GM23248 (cell line): ENCODE data around the gene DUSP15. TPM values are rescaled to one million over a fixed set of nuclear protein-coding genes. Genes with fewer than 3 reads are reported as not detected.
"Not testable (repeated sequence)": the region's sequence is repeated elsewhere in the genome, so short reads cannot be mapped to it uniquely, and the experiment has no call there.

Experiments used
- DNase-seq: peaks from one replicate; pipeline ENCODE4 v3.0.0-alpha.2; 2015
- H2AFZ ChIP-seq: fragments of 200-600 bp; sonication (generic); 2 replicates; pipeline ENCODE4 v1.6.1; 2016; ENCODE audit warnings: antibody characterized with exemption
- H3F3A ChIP-seq: fragments of 200-600 bp; sonication (generic); 2 replicates; pipeline ENCODE4 v1.6.1; 2016; ENCODE audit warnings: mild to moderate bottlenecking, antibody characterized with exemption, mixed run types; ENCODE audit not compliant: insufficient read depth
- H3K27ac ChIP-seq: fragments of 200-600 bp; sonication (generic); 2 replicates; pipeline ENCODE4 v1.5.1; 2016; ENCODE audit warnings: mild to moderate bottlenecking
- H3K27me3 ChIP-seq: fragments of 200-600 bp; sonication (generic); replicated peaks from 2 replicates; pipeline ENCODE4 v1.6.1; 2016; ENCODE audit warnings: mild to moderate bottlenecking; ENCODE audit not compliant: insufficient read depth
- H3K36me3 ChIP-seq: fragments of 200-600 bp; sonication (generic); 2 replicates; pipeline ENCODE4 v1.6.1; 2016; ENCODE audit warnings: low read depth, mild to moderate bottlenecking
- H3K4me1 ChIP-seq: fragments of 200-600 bp; sonication (generic); 2 replicates; pipeline ENCODE4 v1.6.1; 2016; ENCODE audit warnings: mild to moderate bottlenecking; ENCODE audit not compliant: insufficient read depth
- H3K4me2 ChIP-seq: fragments of 200-600 bp; sonication (generic); one replicate; pipeline ENCODE4 v1.6.1; 2016; ENCODE audit warnings: mild to moderate bottlenecking; ENCODE audit not compliant: unreplicated experiment
- H3K4me3 ChIP-seq: fragments of 200-600 bp; sonication (generic); 2 replicates; pipeline ENCODE4 v1.5.1; 2016; ENCODE audit warnings: mild to moderate bottlenecking
- H3K79me2 ChIP-seq: fragments of 200-600 bp; sonication (generic); 2 replicates; pipeline ENCODE4 v1.6.1; 2016; ENCODE audit warnings: mild to moderate bottlenecking; ENCODE audit not compliant: insufficient read depth
- H3K9ac ChIP-seq: fragments of 200-600 bp; sonication (generic); 2 replicates; pipeline ENCODE4 v1.6.1; 2016; ENCODE audit warnings: mild to moderate bottlenecking
- H3K9me2 ChIP-seq: fragments of 200-600 bp; sonication (generic); 2 replicates; pipeline ENCODE4 v1.6.1; 2016; ENCODE audit warnings: mixed run types, mild to moderate bottlenecking, moderate library complexity; ENCODE audit not compliant: insufficient read depth
- H3K9me3 ChIP-seq: fragments of 200-600 bp; sonication (generic); one replicate; pipeline ENCODE4 v1.6.1; 2017; ENCODE audit warnings: low read depth
- H4K20me1 ChIP-seq: fragments of 200-600 bp; sonication (generic); 2 replicates; pipeline ENCODE4 v1.6.0; 2016; ENCODE audit not compliant: insufficient read depth
- EZH2 ChIP-seq: fragments of 200-600 bp; sonication (generic); IDR thresholded peaks from 2 replicates; pipeline ENCODE4 v1.6.1; 2018; ENCODE audit warnings: antibody characterized with exemption, mild to moderate bottlenecking; ENCODE audit not compliant: insufficient read depth, poor library complexity, severe bottlenecking
- EZH2phosphoT487 ChIP-seq: fragments of 200-600 bp; sonication (generic); IDR thresholded peaks from 2 replicates; pipeline ENCODE4 v1.6.1; 2018; ENCODE audit warnings: antibody characterized with exemption, moderate library complexity, mild to moderate bottlenecking, low read depth; ENCODE audit not compliant: insufficient read depth
- WGBS, 2 experiments: methylation state at CpG; one replicate each; pipeline ENCODE4 v1.1.6; 2015 to 2017; ENCODE audit warnings: low lambda C conversion rate in 2 of 2, low coverage in 1 of 2; ENCODE audit errors: missing lambda C conversion rate in 2 of 2; 5-methylcytosine and 5-hydroxymethylcytosine counted together
- in situ Hi-C: fragments of 300-500 bp; cut with MboI; formaldehyde crosslinking; loops from 2 replicates; pipeline ENCODE4 v1.15.0; 2020
- polyA plus RNA-seq: library from polyadenylated mRNA; unstranded; fragments of >200 nt; fragmentation: Nextera tagmentation; extraction: Ambion mirVana; gene quantifications from 2 replicates; pipeline ENCODE4 v1.2.1, GENCODE V29; 2016
- total RNA-seq: library from RNA; depleted of rRNA; stranded (reverse); fragments of >200 nt; shearing (Covaris generic); gene quantifications from 2 replicates; pipeline ENCODE4 v1.2.3, GENCODE V29; 2014

DUSP15 gene
- total and polyA plus RNA-seq, 2 experiments from 2014 or later, result not detected

GRCh38 chr20:31817461-31817860 is 52.9 kb downstream of the DUSP15 start:
- no peak for TF ChIP-seq EZH2
- no peak for TF ChIP-seq EZH2phosphoT487
- in situ Hi-C loops, result no loop called here
- Histone ChIP-seq H3K9ac (no peak overlapping the region), H3K9me2 (no peaks in the 10 kb centered on the region), H3K9me3 (no peaks in the 10 kb centered on the region), H2AFZ (no peak overlapping the region), H3F3A (no peaks in the 10 kb centered on the region), H4K20me1 (no peaks in the 10 kb centered on the region), H3K27me3 (no peaks in the 10 kb centered on the region), H3K27ac (no peak overlapping the region), H3K4me1 (peaks cover 2% of the 10 kb centered on the region; the same call in 1 of the 2 replicates), H3K4me2 (no peak overlapping the region), H3K79me2 (no peaks in the 10 kb centered on the region), H3K4me3 (no peak overlapping the region), H3K36me3 (no peaks in the 10 kb centered on the region)
- no peak for DNase-seq
- 78 to 80% methylated on average over 5 of the region's 5 CpGs for WGBS, 2 experiments

GRCh38 chr20:31816221-31816620 is 54.1 kb downstream of the DUSP15 start:
- Histone ChIP-seq H3K4me1 (peaks cover 4% of the 10 kb centered on the region), H3F3A (0 out of 2 replicates have a peak, but pooled peaks cover 3% of the 10 kb centered on the region), H3K4me2 (no peak overlapping the region), H3K27me3 (no peaks in the 10 kb centered on the region), H3K9me3 (no peaks in the 10 kb centered on the region), H3K36me3 (no peaks in the 10 kb centered on the region), H3K27ac (no peak overlapping the region), H3K79me2 (no peaks in the 10 kb centered on the region), H3K9ac (no peak overlapping the region), H3K4me3 (no peak overlapping the region), H3K9me2 (no peaks in the 10 kb centered on the region), H4K20me1 (no peaks in the 10 kb centered on the region), H2AFZ (no peak overlapping the region)
- no peak for TF ChIP-seq EZH2
- no peak for TF ChIP-seq EZH2phosphoT487
- no peak for DNase-seq
- 93 to 95% methylated on average over 5 of the region's 5 CpGs for WGBS, 2 experiments
- in situ Hi-C loops, result no loop called here

GRCh38 chr20:31815408-31816188 is 54.7 kb downstream of the DUSP15 start:
- Histone ChIP-seq H3K9me2 (no peaks in the 10 kb centered on the region), H3K4me1 (peaks cover 10% of the 10 kb centered on the region), H2AFZ (no peak overlapping the region), H4K20me1 (no peaks in the 10 kb centered on the region), H3K27me3 (no peaks in the 10 kb centered on the region), H3F3A (peaks cover 9% of the 10 kb centered on the region), H3K4me2 (no peak overlapping the region), H3K27ac (no peak overlapping the region), H3K79me2 (no peaks in the 10 kb centered on the region), H3K4me3 (no peak overlapping the region), H3K9me3 (no peaks in the 10 kb centered on the region), H3K36me3 (no peaks in the 10 kb centered on the region), H3K9ac (no peak overlapping the region)
- in situ Hi-C loops, result no loop called here
- no peak for TF ChIP-seq EZH2phosphoT487
- no peak for TF ChIP-seq EZH2
- peak; percentile 47 for DNase-seq
- WGBS, 2 experiments, result 32% methylated on average over 9 of the region's 9 CpGs

- H3K9me3 ChIP-seq, H3K27me3 ChIP-seq, H3K36me3 ChIP-seq, H4K20me1 ChIP-seq, in situ Hi-C loops, H3K9me2 ChIP-seq, DNase-seq, H3K4me2 ChIP-seq, H2AFZ ChIP-seq, H3K27ac ChIP-seq, H3K4me3 ChIP-seq, H3K9ac ChIP-seq, H3K79me2 ChIP-seq: not testable (repeated sequence)
- WGBS, 2 experiments, result 80 to 85% methylated on average over 7 of the region's 7 CpGs
- H3K4me1 ChIP-seq, result peaks cover 19% of the 10 kb centered on the region
- H3F3A ChIP-seq, result peaks cover 22% of the 10 kb centered on the region
Measured at GRCh38 chr20:31814142-31814541, 56.2 kb downstream of the DUSP15 start.

- peaks cover 19% of the 10 kb centered on the region for H3K4me1 ChIP-seq
- H3K4me2 ChIP-seq, result no peak overlapping the region
- H3K4me3 ChIP-seq, result no peak overlapping the region
- DNase-seq, result no peak
- no peak overlapping the region for H3K9ac ChIP-seq
- no peaks in the 10 kb centered on the region for H3K9me3 ChIP-seq
- H3K36me3 ChIP-seq, result no peaks in the 10 kb centered on the region
- no peaks in the 10 kb centered on the region for H3K9me2 ChIP-seq
- no peaks in the 10 kb centered on the region for H3K27me3 ChIP-seq
- H3K79me2 ChIP-seq, result no peaks in the 10 kb centered on the region
- peaks cover 27% of the 10 kb centered on the region for H3F3A ChIP-seq
- in situ Hi-C loops, result no loop called here
- no peak for TF ChIP-seq EZH2
- no peak for TF ChIP-seq EZH2phosphoT487
- H4K20me1 ChIP-seq, result no peaks in the 10 kb centered on the region
- no peak overlapping the region for H2AFZ ChIP-seq
- no peak overlapping the region for H3K27ac ChIP-seq
Measured at GRCh38 chr20:31813611-31814010, 56.7 kb downstream of the DUSP15 start.
